ENCODE data around the gene ARHGAP4.

ARHGAP4 gene

DNA sequence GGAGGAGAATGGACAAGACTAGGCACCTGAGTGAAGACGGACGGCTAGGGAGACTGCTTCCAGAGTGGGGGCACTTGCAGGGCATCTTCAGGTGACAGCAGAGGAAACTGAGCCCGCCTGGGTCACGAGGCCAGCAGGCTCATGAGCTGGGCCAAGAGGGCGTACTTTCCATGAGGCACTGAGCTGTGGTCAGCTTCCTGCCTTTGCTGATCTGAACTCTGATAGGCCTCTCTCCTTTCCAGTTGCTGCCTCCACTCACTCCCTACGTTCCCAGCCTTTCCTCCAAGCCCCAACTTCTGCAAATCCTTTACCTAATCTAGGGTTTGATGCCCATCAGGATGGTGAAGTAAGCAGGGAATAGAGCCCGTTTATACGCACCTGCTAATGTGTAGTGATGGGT, 38.7 kb downstream of the ARHGAP4 start:
- no peak overlapping the region for H3K4me3 ChIP-seq (ENCODE audit: control insufficient read depth, low read depth, low read length)
- TF ChIP-seq, protein P1, sequence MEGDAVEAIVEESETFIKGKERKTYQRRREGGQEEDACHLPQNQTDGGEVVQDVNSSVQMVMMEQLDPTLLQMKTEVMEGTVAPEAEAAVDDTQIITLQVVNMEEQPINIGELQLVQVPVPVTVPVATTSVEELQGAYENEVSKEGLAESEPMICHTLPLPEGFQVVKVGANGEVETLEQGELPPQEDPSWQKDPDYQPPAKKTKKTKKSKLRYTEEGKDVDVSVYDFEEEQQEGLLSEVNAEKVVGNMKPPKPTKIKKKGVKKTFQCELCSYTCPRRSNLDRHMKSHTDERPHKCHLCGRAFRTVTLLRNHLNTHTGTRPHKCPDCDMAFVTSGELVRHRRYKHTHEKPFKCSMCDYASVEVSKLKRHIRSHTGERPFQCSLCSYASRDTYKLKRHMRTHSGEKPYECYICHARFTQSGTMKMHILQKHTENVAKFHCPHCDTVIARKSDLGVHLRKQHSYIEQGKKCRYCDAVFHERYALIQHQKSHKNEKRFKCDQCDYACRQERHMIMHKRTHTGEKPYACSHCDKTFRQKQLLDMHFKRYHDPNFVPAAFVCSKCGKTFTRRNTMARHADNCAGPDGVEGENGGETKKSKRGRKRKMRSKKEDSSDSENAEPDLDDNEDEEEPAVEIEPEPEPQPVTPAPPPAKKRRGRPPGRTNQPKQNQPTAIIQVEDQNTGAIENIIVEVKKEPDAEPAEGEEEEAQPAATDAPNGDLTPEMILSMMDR (IDR thresholded peaks at IDR 0.05; ENCODE audit: control insufficient read depth, insufficient read depth, low read depth, low read length, missing control alignments) = no peak
- DNase-seq (ENCODE audit: low read depth) = no peak

DNA sequence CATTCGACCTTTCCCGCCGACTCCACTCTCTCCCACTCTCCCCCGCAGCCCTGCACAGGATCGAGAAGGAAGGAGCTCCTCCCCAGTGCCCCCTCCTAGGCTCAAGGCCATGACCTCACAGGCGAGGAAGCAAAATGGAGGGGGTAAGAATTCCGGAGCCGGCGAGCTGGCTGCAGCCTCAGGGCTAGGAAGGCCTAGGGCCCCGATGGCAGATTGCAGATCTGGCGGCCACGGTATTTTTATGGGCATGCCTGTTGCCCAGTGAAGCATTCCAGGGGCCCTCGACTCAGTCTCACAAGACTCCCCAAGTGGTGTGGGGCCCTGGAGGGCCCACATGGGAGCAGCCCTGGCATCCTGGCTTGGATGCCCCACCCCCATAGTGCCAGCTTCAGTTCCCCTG, 39.1 kb downstream of the ARHGAP4 start:
- no peak for DNase-seq (ENCODE audit: low read depth)
- TF ChIP-seq, protein P1 (IDR thresholded peaks at IDR 0.05; ENCODE audit: control insufficient read depth, insufficient read depth, low read depth, low read length, missing control alignments) = no peak
- no peak overlapping the region for H3K4me3 ChIP-seq (ENCODE audit: control insufficient read depth, low read depth, low read length)

DNA sequence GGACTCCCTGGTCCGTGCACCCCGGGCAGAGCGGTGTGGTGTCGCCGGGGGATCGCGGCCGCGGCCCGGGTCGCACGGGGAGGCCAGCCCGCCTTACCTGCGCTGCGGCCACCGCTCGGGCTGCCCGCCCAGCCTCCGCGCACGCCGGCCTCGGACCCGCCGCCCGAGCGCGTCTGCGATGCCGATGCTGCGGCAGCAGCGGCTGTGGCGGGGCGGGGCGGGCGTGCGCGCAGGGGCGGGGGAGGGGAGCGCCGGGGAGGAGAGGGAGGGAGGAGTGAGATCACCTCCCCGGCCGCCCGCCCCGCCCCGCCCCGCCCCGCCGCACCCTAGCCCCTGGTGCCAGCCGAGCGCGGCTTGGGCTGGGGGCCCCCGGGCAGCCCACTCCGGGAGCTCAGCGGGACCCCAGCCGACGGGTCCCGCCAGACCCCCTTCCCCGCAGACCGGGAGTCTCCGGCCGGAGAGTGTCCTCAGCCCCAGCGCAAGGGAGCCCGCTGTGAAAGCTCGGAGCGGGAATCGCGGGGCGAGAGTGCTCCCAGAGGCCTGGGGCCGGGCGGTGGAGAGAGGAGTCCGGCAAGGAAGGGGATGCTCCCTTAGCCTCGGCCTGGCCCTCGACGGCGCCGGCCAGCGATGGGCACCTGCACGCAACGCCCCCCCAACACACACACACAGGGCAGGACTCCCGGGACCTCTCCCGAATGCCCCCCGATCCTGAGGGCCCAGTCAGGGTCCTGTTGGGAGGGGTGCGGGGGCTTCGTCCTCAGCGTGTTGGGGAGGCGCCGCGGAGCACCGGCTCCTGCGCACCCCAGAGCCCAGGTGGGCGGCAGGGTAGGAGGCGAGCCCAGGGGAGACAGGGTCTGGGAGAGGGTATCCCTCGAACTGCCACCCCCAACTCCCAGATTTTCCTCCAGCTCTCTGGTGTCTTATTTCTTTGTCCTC, 39.8 kb downstream of the ARHGAP4 start, which contains the start of gene L1CAM:
Gene L1CAM, minus strand, starts transcription at position 206 of the 936 bp plus-strand sequence. CDS start 10,337 bp downstream, outside the sequence.
- DNase-seq (ENCODE audit: low read depth) = no peak
- TF ChIP-seq, protein P1 (IDR thresholded peaks at IDR 0.05; ENCODE audit: control insufficient read depth, insufficient read depth, low read depth, low read length, missing control alignments) = no peak
- H3K4me3 ChIP-seq (ENCODE audit: control insufficient read depth, low read depth, low read length) = no peak within 1 kb of the TSS

DNA sequence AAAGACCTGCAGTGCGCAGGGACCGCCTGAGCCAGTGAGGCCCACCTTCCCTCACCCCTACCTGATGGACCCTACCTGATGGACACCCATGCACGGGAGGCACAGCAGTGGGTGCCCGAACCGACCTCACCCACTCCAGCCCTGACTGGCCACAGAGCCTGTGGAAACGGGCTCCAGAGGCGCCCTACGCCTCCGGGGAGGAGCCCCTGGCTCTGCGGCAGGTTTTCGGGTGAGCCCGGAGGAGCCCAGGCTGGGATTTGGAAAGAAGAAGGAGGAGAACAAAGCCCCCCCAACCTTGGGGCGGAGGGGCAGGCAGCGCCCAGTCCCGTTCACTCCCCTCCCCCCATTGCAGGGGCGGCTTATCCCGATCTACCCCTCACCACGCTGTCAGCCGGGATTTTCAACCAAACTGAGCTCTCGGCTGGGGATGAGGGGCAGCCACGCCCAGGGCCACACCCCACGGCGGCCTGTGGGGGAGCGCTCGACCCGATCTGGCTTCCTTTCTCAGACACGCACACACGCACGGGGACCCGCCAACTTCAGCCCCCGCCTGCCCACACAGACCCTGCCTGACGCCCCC, 40.8 kb downstream of the ARHGAP4 start:
- TF ChIP-seq, protein P1 (IDR thresholded peaks at IDR 0.05; ENCODE audit: control insufficient read depth, insufficient read depth, low read depth, low read length, missing control alignments) = no peak
- H3K4me3 ChIP-seq (ENCODE audit: control insufficient read depth, low read depth, low read length) = no peak overlapping the region
- no peak for DNase-seq (ENCODE audit: low read depth)

DNA sequence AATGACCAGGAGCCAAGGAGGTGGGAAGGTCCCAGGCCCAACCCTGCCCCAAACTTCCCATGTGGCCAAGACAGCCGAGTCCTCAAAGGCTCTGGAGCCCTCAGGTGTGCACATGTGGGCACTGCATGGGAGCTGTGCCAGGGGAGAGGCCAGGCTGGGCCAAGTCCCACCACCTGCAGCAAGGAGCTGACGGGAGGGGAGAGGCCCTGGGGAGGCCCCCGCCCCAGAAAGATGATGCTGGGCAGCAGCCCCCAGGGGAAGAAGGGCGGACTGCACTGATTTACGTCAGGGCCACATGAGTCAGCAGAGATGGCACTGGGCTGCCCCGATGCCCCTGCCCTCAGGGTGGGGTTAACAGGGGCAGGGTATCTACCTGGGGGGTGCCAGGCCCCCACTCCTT, 41.5 kb downstream of the ARHGAP4 start:
- TF ChIP-seq, protein P1 (IDR thresholded peaks at IDR 0.05; ENCODE audit: control insufficient read depth, insufficient read depth, low read depth, low read length, missing control alignments) = no peak
- DNase-seq (ENCODE audit: low read depth) = no peak
- no peak overlapping the region for H3K4me3 ChIP-seq (ENCODE audit: control insufficient read depth, low read depth, low read length)

DNA sequence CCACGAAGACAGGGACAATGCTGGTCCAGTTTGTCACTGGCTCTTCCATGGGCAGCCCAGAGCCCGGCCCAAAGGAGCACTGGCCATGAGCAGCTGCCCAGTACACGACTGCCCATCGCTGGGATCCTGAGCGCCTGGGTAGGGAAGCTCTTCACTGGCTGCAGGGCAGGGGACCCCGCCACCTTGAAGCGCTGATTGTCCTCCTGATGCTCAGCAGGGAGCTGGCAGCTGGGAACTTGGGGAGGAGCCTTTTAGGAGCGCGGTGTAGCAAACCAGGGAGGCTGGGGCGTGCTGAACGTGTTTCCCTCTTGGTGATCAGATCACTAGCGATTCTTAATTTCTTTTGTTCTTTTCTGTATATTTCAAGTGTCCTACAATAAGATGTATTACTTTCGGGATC, 41.9 kb downstream of the ARHGAP4 start:
- DNase-seq (ENCODE audit: low read depth) = no peak
- TF ChIP-seq, protein P1 (IDR thresholded peaks at IDR 0.05; ENCODE audit: control insufficient read depth, insufficient read depth, low read depth, low read length, missing control alignments) = no peak
- H3K4me3 ChIP-seq (ENCODE audit: control insufficient read depth, low read depth, low read length) = no peak overlapping the region

Measured in AG09309 (cell line).